SK-N-SH (cell line): ENCODE measurements around the gene SASH1.

Experiments used
- CTCF ChIP-seq: fragments of 200-600 bp; sonication (generic); IDR thresholded peaks from 2 replicates; pipeline ENCODE4 v1.6.1; 2017; ENCODE audit warnings: antibody characterized with exemption, mild to moderate bottlenecking, moderate library complexity
- EZH2phosphoT487 ChIP-seq: fragments of 200-600 bp; sonication (generic); IDR thresholded peaks from 2 replicates; pipeline ENCODE4 v1.6.1; 2017; ENCODE audit warnings: low read depth, mixed run types, mild to moderate bottlenecking, antibody characterized with exemption, moderate library complexity, borderline replicate concordance
- FOXM1 ChIP-seq: IDR thresholded peaks from 2 replicates; pipeline ENCODE4 v1.4.0; 2012; ENCODE audit warnings: low read depth, mild to moderate bottlenecking
- JUND ChIP-seq: IDR thresholded peaks from 2 replicates; pipeline ENCODE4 v1.4.0; 2012
- MEF2A ChIP-seq: IDR thresholded peaks from 2 replicates; pipeline ENCODE4 v1.4.0; 2012; ENCODE audit warnings: low read depth, borderline replicate concordance
- POLR2AphosphoS5 ChIP-seq: IDR thresholded peaks from 2 replicates; pipeline ENCODE4 v1.6.1; 2012; ENCODE audit warnings: low read depth, low read length
- RCOR1 ChIP-seq: fragments of 150-350 bp; IDR thresholded peaks from 2 replicates; pipeline ENCODE4 v1.6.1; 2017; ENCODE audit warnings: antibody characterized with exemption, low read length
- REST ChIP-seq: IDR thresholded peaks from 2 replicates; pipeline ENCODE4 v1.6.1; 2012; ENCODE audit warnings: mild to moderate bottlenecking, low read depth, low read length, moderate library complexity
- RFX5 ChIP-seq: IDR thresholded peaks from 2 replicates; pipeline ENCODE4 v1.6.1; 2012; ENCODE audit warnings: mild to moderate bottlenecking, improper control_type of control experiment, low read length
- TCF12 ChIP-seq: IDR thresholded peaks from 2 replicates; pipeline ENCODE4 v1.4.0; 2012
- TEAD4 ChIP-seq: IDR thresholded peaks from 2 replicates; pipeline ENCODE4 v1.4.0; 2012; ENCODE audit warnings: mild to moderate bottlenecking, borderline replicate concordance; ENCODE audit not compliant: insufficient read depth
- USF2 ChIP-seq: fragments of 150-350 bp; IDR thresholded peaks from 2 replicates; pipeline ENCODE4 v1.6.1; 2017; ENCODE audit warnings: antibody characterized with exemption, low read length, low read depth, borderline replicate concordance
- ZBTB33 ChIP-seq: IDR thresholded peaks from 2 replicates; pipeline ENCODE4 v1.4.0; 2012; ENCODE audit warnings: low read depth, borderline replicate concordance

- TF ChIP-seq CTCF, result no peak
- TF ChIP-seq TCF12, result no peak
- no peak for TF ChIP-seq ZBTB33
- no peak for TF ChIP-seq EZH2phosphoT487
- no peak for TF ChIP-seq MEF2A
- TF ChIP-seq RFX5, result no peak
- TF ChIP-seq JUND, result no peak
- TF ChIP-seq USF2, result no peak
- TF ChIP-seq REST, result no peak
- TF ChIP-seq FOXM1, result no peak
- no peak for TF ChIP-seq RCOR1
- no peak for TF ChIP-seq TEAD4
- TF ChIP-seq POLR2AphosphoS5, result no peak
These were observed 45.9 kb upstream of the SASH1 start for GRCh38 chr6:148296771-148297170.
